DND-41 (cell line): ENCODE measurements around the gene ZNF32.

Source experiments
- CTCF ChIP-seq: IDR thresholded peaks from 2 replicates; pipeline ENCODE4 v1.5.1; 2012; ENCODE audit warnings: borderline replicate concordance, low read length, moderate library complexity, mild to moderate bottlenecking; ENCODE audit not compliant: poor library complexity, severe bottlenecking; ENCODE audit errors: extremely low read depth
- EZH2 ChIP-seq: IDR thresholded peaks from 3 replicates; pipeline ENCODE4 v1.6.1; 2012; ENCODE audit warnings: borderline replicate concordance, low read depth, mild to moderate bottlenecking, moderate library complexity, low read length, inconsistent platforms; ENCODE audit not compliant: severe bottlenecking

- TF ChIP-seq CTCF (no peak), EZH2 (no peak)
These were observed 41.5 kb downstream of the ZNF32 start for GRCh38 chr10:43607199-43607573.
